ENCODE data around the gene ENTREP3. TPM values are rescaled to one million over a fixed set of nuclear protein-coding genes. Genes with fewer than 3 reads are reported as not detected.

The ENTREP3 gene
- total RNA-seq, 6 experiments from 2014 or later = 7.2 to 13.0 (median 9.6) TPM

DNA sequence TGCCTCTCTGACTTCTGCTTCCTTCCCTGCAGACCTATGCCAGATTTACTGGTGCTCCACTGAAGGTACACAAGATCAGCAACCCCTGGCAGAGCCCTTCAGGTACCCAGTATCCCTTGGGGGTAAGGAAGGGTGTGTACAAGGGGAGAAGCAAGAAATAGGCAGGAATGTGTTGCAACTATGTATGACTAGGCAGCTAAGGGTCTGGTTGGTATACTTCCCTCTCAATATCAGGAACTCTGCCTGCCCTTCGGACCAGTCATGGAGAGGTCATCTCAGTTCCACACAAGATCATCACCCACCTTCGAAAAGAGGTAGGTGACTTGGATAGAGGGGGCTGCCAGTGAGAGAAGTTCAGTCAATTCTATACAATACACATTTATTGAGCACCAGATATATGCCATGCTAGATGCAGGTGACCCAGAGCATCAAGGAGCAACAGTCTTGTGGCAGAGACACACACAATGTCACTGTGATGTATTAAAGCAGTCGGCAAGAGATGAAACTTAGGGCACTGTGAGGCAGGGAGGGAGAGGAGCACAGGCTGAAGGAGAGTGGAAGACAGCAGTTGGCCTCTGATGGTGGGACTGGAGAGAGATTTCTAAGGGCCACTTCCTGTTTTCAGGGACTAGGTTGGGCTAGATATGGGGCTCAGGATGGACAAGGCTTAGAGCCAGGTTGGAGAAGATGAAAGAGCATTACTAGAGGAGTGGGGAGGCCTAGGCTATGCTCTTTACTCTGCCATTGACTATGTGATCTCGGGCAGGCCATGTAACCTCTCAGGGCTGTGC lies 44.8 kb downstream of the ENTREP3 start:
- no peak for DNase-seq
- WGBS (ENCODE audit: insufficient coverage, low coverage, low lambda C conversion rate, missing lambda C conversion rate) = 78% methylated on average over 2 of the region's 4 CpGs
- H3K9me3 ChIP-seq = no peaks in the 10 kb centered on the region

DNA sequence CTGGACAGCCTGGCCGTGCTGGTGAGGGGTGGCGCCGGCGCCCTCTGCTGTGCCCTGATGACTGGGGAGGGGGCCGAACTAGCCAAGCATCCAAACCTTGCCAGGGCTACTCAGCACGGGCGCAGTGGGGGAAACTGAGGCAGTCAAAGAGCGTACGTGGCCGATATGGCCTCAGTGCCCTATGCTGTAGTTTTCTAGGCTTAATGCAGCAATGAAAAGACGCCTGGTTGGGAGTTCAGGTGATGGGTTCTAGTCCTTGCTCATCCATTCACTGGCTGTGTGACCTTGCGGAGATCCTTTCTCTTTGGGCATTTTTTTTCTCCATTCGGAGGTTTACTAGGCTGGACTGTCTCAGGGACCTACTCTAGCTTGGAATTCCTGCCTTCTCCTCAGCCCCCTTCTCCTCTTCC lies 46.0 kb downstream of the ENTREP3 start:
- 0% methylated on average over 1 of the region's 13 CpGs for WGBS (ENCODE audit: insufficient coverage, low coverage, low lambda C conversion rate, missing lambda C conversion rate)
- no peak for ATAC-seq
- intact Hi-C loops (cut with DNase I) = no loop called here

More for the DNA sequence above, 44.8 kb downstream of the ENTREP3 start:
- Histone ChIP-seq H3K27ac (peak overlapping the region in 1 of 3 donors; percentile 29), H3K27me3 (no peaks in the 10 kb centered on the region), H3K4me3 (no peak overlapping the region), H3K36me3 (no peaks in the 10 kb centered on the region), H3K4me1 (peaks cover 0 to 14% (median 0%) of the 10 kb centered on the region in 4 donors)
- TF ChIP-seq, protein P1, sequence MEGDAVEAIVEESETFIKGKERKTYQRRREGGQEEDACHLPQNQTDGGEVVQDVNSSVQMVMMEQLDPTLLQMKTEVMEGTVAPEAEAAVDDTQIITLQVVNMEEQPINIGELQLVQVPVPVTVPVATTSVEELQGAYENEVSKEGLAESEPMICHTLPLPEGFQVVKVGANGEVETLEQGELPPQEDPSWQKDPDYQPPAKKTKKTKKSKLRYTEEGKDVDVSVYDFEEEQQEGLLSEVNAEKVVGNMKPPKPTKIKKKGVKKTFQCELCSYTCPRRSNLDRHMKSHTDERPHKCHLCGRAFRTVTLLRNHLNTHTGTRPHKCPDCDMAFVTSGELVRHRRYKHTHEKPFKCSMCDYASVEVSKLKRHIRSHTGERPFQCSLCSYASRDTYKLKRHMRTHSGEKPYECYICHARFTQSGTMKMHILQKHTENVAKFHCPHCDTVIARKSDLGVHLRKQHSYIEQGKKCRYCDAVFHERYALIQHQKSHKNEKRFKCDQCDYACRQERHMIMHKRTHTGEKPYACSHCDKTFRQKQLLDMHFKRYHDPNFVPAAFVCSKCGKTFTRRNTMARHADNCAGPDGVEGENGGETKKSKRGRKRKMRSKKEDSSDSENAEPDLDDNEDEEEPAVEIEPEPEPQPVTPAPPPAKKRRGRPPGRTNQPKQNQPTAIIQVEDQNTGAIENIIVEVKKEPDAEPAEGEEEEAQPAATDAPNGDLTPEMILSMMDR (IDR thresholded peaks at IDR 0.05) = no peak
- no peak for TF ChIP-seq POLR2A (IDR thresholded peaks at IDR 0.05)
- no peak for ATAC-seq
- intact Hi-C loops (cut with DNase I) = no loop called here

DNA sequence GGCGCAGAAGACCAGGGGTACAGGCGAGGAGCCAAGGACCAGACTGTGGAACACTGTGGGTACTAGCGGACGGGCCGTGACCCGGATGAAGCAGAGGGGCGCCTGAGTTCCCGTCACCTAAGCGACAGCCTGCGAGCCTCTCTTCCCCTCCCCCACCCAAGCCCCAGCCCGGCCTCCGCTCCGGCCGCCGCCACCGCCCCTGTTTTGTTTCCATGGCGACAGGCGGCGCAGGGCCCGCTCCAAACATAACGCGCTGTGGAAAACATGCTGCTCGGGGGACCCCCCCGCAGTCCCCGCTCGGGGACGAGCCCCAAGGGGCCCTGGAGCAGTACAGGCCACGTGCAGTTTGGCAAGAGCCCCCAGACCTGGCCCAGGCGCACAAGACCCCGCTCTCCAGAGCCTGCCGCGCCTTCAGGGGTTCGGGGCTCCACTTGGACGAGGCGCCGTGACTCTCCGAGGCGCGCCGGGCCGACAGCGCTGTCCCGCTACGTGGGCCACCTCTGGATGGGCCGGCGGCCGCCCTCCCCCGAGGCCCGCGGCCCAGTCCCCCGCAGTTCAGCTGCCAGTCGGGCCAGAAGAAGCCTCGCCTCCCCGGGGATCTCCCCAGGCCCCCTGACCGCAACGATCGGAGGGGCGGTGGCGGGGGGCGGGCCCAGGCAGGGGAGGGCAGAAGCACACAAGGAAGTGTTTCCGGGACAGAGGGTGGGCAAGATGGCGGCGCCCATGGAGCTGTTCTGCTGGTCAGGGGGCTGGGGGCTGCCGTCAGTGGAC lies 46.6 kb downstream of the ENTREP3 start, which contains the start of gene MTX1:
Gene MTX1 (plus strand): TSS at position 155 of the 771 bp plus-strand sequence. CDS start 110 bp downstream, at position 265.
- Histone ChIP-seq H3K27ac (peak within 1 kb of the TSS; percentile 96 to 99 (median 97)), H3K27me3 (no peaks in the 10 kb centered on the region), H3K4me3 (peak within 1 kb of the TSS; percentile 84 to 100 (median 97)), H3K9me3 (no peaks in the 10 kb centered on the region), H3K36me3 (no peaks in the 10 kb centered on the region), H3K4me1 (peaks cover 0 to 14% (median 0%) of the 10 kb centered on the region in 4 donors)
- 7% methylated on average over 3 of the region's 64 CpGs for WGBS (ENCODE audit: insufficient coverage, low coverage, low lambda C conversion rate, missing lambda C conversion rate)
- TF ChIP-seq, protein P1 (IDR thresholded peaks at IDR 0.05) = no peak
- TF ChIP-seq POLR2A (IDR thresholded peaks at IDR 0.05) = peak; percentile 32
- DNase-seq = peak; percentile 87 to 90 (median 88)
- peak; percentile 80 to 86 (median 83) for ATAC-seq
- intact Hi-C loops (cut with DNase I) = no loop called here

More for the DNA sequence above, 46.0 kb downstream of the ENTREP3 start:
- TF ChIP-seq POLR2A (IDR thresholded peaks at IDR 0.05) = no peak
- TF ChIP-seq, protein P1 (IDR thresholded peaks at IDR 0.05) = no peak
- DNase-seq = no peak
- Histone ChIP-seq H3K36me3 (no peaks in the 10 kb centered on the region), H3K4me1 (peaks cover 0 to 14% (median 0%) of the 10 kb centered on the region in 4 donors), H3K27ac (peak overlapping the region; percentile 96 to 99 (median 97)), H3K9me3 (no peaks in the 10 kb centered on the region), H3K4me3 (peak overlapping the region; percentile 84 to 100 (median 97)), H3K27me3 (no peaks in the 10 kb centered on the region)

DNA sequence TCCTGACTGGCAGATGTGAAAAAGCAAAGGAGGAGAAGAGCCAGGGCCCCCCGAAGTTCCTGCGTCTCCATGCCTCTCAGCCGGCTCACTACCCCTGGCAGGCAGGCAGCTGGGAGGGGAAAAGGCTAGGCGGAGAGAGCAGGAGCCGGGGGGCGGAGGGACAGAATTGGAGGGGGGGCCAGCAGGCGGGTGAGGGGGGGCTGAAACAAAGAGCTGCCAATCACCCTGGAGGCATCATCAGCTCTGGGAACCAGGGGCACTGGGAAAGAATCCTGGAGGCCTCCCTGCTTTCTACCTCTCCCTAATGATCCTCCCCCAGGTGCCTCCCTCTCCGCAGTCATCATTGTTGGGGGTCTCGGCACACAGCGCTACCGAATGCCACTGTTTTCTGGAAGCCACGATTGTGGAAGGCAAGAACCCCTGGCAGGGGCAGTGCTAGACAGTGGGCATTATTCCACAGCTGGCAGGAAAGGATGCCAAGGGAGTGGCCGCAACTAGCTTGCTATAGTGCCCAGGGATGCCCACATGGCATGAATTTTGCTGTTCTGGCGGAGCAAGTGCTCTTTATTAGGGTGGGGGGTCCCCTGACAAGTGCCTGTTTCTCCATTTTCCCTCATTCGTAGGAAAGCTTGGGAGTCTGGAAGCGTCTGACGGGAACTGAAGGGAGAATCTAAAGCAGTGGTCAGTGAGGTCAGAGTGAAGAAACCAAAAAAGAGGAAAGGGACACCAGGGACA lies 47.3 kb downstream of the ENTREP3 start, which contains the start of gene THBS3:
Gene THBS3 (minus strand): TSS at position 92 of the 735 bp plus-strand sequence. CDS start 21 bp downstream, at position 71.
- DNase-seq (no peak), ATAC-seq (peak in 1 of 4 donors; percentile 1)
- intact Hi-C loops (cut with DNase I) = no loop called here
- H3K9me3 ChIP-seq = no peaks in the 10 kb centered on the region
- H3K27me3 ChIP-seq = no peaks in the 10 kb centered on the region
- H3K4me1 ChIP-seq = peaks cover 0 to 14% (median 0%) of the 10 kb centered on the region in 4 donors
- peak within 1 kb of the TSS; percentile 96 to 99 (median 97) for H3K27ac ChIP-seq
- H3K4me3 ChIP-seq = peak within 1 kb of the TSS; percentile 84 to 100 (median 97)
- no peaks in the 10 kb centered on the region for H3K36me3 ChIP-seq
- WGBS (ENCODE audit: insufficient coverage, low coverage, low lambda C conversion rate, missing lambda C conversion rate) = 18% methylated on average over 10 of the region's 17 CpGs
- TF ChIP-seq, protein P1 (IDR thresholded peaks at IDR 0.05) = no peak
- no peak for TF ChIP-seq POLR2A (IDR thresholded peaks at IDR 0.05)
